Vagina (tissue), 2 donors: ENCODE measurements around the gene NCS1.

Experiments used
- CTCF ChIP-seq, 3 experiments: fragments of 450-650 bp in 2 of 3; fragments of 200-600 bp in 1 of 3; sonication (generic) in 1 of 3; IDR thresholded peaks; one replicate each; pipeline ENCODE4 v1.5.1; 2017 to 2019; ENCODE audit warnings: antibody characterized with exemption in 3 of 3, mild to moderate bottlenecking in 2 of 3, moderate library complexity in 2 of 3
- POLR2AphosphoS5 ChIP-seq, 2 donors: sonication (generic); formaldehyde crosslinking; IDR thresholded peaks; one replicate each; pipeline ENCODE4 v1.9.0; 2017; ENCODE audit warnings: antibody characterized with exemption in 2 of 2, mild to moderate bottlenecking in 2 of 2, low read depth in 1 of 2; ENCODE audit not compliant: insufficient read depth in 1 of 2

- TF ChIP-seq CTCF (IDR thresholded peaks at IDR 0.05) (no peak), POLR2AphosphoS5 (IDR thresholded peaks at IDR 0.05; ENCODE audit: insufficient read depth in 1 of 2, low read depth in 1 of 2) (no peak)
These were observed 73.9 kb downstream of the NCS1 start for GRCh38 chr9:130246126-130246525.
